ENCODE data around the gene NR1H2.
"Not testable (repeated sequence)": the region's sequence is repeated elsewhere in the genome, so short reads cannot be mapped to it uniquely, and the experiment has no call there.

NR1H2 gene

GRCh38 chr19:50378863-50379236 is 2.6 kb downstream of the NR1H2 start:
- no peak for DNase-seq (ENCODE audit: low read depth)

- DNase-seq (ENCODE audit: low read depth): no peak
These were observed 3.3 kb downstream of the NR1H2 start for GRCh38 chr19:50379602-50380001.

- DNase-seq (ENCODE audit: low read depth): no peak
These were observed 3.9 kb downstream of the NR1H2 start for GRCh38 chr19:50380137-50380536.

GRCh38 chr19:50380751-50381151 is 4.5 kb downstream of the NR1H2 start:
- no peak for DNase-seq (ENCODE audit: low read depth)

- no peak for DNase-seq (ENCODE audit: low read depth)
These were observed 5.8 kb downstream of the NR1H2 start for GRCh38 chr19:50381881-50382729.

GRCh38 chr19:50383001-50383851 is 7.0 kb downstream of the NR1H2 start:
- DNase-seq (ENCODE audit: low read depth): no peak

- peak; percentile 99 for DNase-seq (ENCODE audit: low read depth)
These were observed 7.8 kb downstream of the NR1H2 start, which contains the start of gene POLD1 for GRCh38 chr19:50383852-50384684. Gene POLD1, plus strand, starts transcription at chr19:50384347. Its CDS starts 14,505 bp downstream, at chr19:50398852.

GRCh38 chr19:50384685-50385535 is 8.7 kb downstream of the NR1H2 start:
- DNase-seq (ENCODE audit: low read depth): no peak

GRCh38 chr19:50387176-50387867 is 11.1 kb downstream of the NR1H2 start:
- DNase-seq (ENCODE audit: low read depth): no peak

- DNase-seq (ENCODE audit: low read depth): no peak
These were observed 11.6 kb downstream of the NR1H2 start for GRCh38 chr19:50387868-50388245.

GRCh38 chr19:50390295-50390694 is 14.0 kb downstream of the NR1H2 start:
- not testable (repeated sequence) for DNase-seq (ENCODE audit: low read depth)

GRCh38 chr19:50390952-50391351 is 14.7 kb downstream of the NR1H2 start:
- not testable (repeated sequence) for DNase-seq (ENCODE audit: low read depth)

GRCh38 chr19:50392759-50393158 is 16.5 kb downstream of the NR1H2 start:
- DNase-seq (ENCODE audit: low read depth): no peak

GRCh38 chr19:50393589-50393988 is 17.3 kb downstream of the NR1H2 start:
- DNase-seq (ENCODE audit: low read depth): no peak

GRCh38 chr19:50394017-50394416 is 17.8 kb downstream of the NR1H2 start:
- no peak for DNase-seq (ENCODE audit: low read depth)

- no peak for DNase-seq (ENCODE audit: low read depth)
These were observed 22.6 kb downstream of the NR1H2 start for GRCh38 chr19:50398675-50399367.

- DNase-seq (ENCODE audit: low read depth): no peak
These were observed 23.1 kb downstream of the NR1H2 start for GRCh38 chr19:50399368-50399745.

- DNase-seq (ENCODE audit: low read depth): no peak
These were observed 25.6 kb downstream of the NR1H2 start for GRCh38 chr19:50401605-50402450.
